GM12878 (cell line): Measurements from ENCODE around the gene LRRC3C. TPM values are rescaled to one million over a fixed set of nuclear protein-coding genes. Genes with fewer than 3 reads are reported as not detected.

Experiments used
- ATAC-seq: fragments of 200-7000 bp; cut with Tn5 transposase; 3 replicates; pipeline ENCODE4 v1.9.1; 2020; ENCODE audit warnings: mild to moderate bottlenecking, moderate library complexity
- BruUV-seq: library from RNA; stranded (reverse); fragments of 400-500 nt; replicated peaks from 2 replicates; lab custom pipeline; 2021; lab: Mats Ljungman, UMichigan
- CTCF ChIA-PET: fragments of 300-600 bp; sonication (Branson Sonifier 250); formaldehyde crosslinking; extraction: SDS; loops from one replicate; lab custom pipeline; 2021; ENCODE audit warnings: inconsistent platforms; lab: Yijun Ruan, JAX
- POLR2A ChIA-PET: fragments of 350-600 bp; formaldehyde crosslinking; extraction: SDS; loops from one replicate; lab custom pipeline; 2021; ENCODE audit warnings: inconsistent platforms; lab: Charles Lee
- RAD21 ChIA-PET: fragments of 300-600 bp; sonication (Branson Sonifier 250); formaldehyde crosslinking; loops from one replicate; lab custom pipeline; 2023; ENCODE audit warnings: antibody characterized with exemption; ENCODE audit not compliant: unreplicated experiment; lab: Charles Lee
- SMC1A ChIA-PET: fragments of 300-600 bp; sonication (Branson Sonifier 250); formaldehyde crosslinking; loops from one replicate; lab custom pipeline; 2023; ENCODE audit not compliant: unreplicated experiment, uncharacterized antibody; lab: Charles Lee
- DNase-seq: peaks from one replicate; pipeline ENCODE4 v3.0.0-alpha.2; 2011; ENCODE audit warnings: low read depth, low spot score
- FAIRE-seq: peaks from 3 replicates; lab custom pipeline; 2011; peaks lifted over from hg19 to GRCh38; lab: Jason Lieb, UNC
- H2AFZ ChIP-seq: 2 replicates; pipeline ENCODE4 v1.6.0; 2011; ENCODE audit warnings: low read depth, low read length, control low read depth; ENCODE audit not compliant: control insufficient read depth
- H3K27ac ChIP-seq: 2 replicates; pipeline ENCODE4 v1.5.1; 2011; ENCODE audit warnings: control low read depth; ENCODE audit not compliant: control insufficient read depth, insufficient read depth
- H3K27me3 ChIP-seq, 2 experiments: replicated peaks in 1 of 2; 2 replicates each; pipeline versions ENCODE4 v1.6.0 to v1.6.1; 2011; ENCODE audit warnings: low read length in 1 of 2; ENCODE audit not compliant: control insufficient read depth in 2 of 2, insufficient read depth in 2 of 2
- H3K36me3 ChIP-seq, 2 experiments: 2 replicates each; pipeline ENCODE4 v1.5.1; 2011; ENCODE audit warnings: low read length in 1 of 2; ENCODE audit not compliant: control insufficient read depth in 2 of 2, insufficient read depth in 2 of 2
- H3K4me1 ChIP-seq: 2 replicates; pipeline ENCODE4 v1.6.1; 2011; ENCODE audit warnings: mild to moderate bottlenecking, low read length, moderate library complexity, mixed read lengths; ENCODE audit not compliant: control insufficient read depth, insufficient read depth
- H3K4me2 ChIP-seq: 2 replicates; pipeline ENCODE4 v1.6.0; 2011; ENCODE audit warnings: control low read depth; ENCODE audit not compliant: control insufficient read depth, insufficient read depth
- H3K4me3 ChIP-seq: fragments of 200-600 bp; sonication (generic); 2 replicates; pipeline ENCODE4 v1.5.1; 2016
- H3K79me2 ChIP-seq: 2 replicates; pipeline ENCODE4 v1.6.0; 2011; ENCODE audit warnings: low read length; ENCODE audit not compliant: control insufficient read depth, insufficient read depth
- H3K9ac ChIP-seq: 2 replicates; pipeline ENCODE4 v1.8.0; 2011; ENCODE audit warnings: low read length, control low read depth, mixed read lengths; ENCODE audit not compliant: control insufficient read depth, insufficient read depth
- H3K9me3 ChIP-seq: replicated peaks from 3 replicates; pipeline ENCODE4 v1.5.1; 2011; ENCODE audit warnings: mild to moderate bottlenecking, low read length; ENCODE audit not compliant: control insufficient read depth, insufficient read depth
- H4K20me1 ChIP-seq: 2 replicates; pipeline ENCODE4 v1.6.0; 2011; ENCODE audit not compliant: control insufficient read depth, insufficient read depth
- BCL11A ChIP-seq: IDR thresholded peaks from 2 replicates; pipeline ENCODE4 v1.6.1; 2011; ENCODE audit warnings: low read depth, low read length
- SMAD1 ChIP-seq: fragments of 450-650 bp; IDR thresholded peaks from 2 replicates; pipeline ENCODE4 v1.6.1; 2018; ENCODE audit warnings: mild to moderate bottlenecking, low read depth; ENCODE audit not compliant: partially characterized antibody
- SMAD5 ChIP-seq: IDR thresholded peaks from 2 replicates; pipeline ENCODE4 v1.6.1; 2016; ENCODE audit warnings: antibody characterized with exemption, low read depth
- SPI1 ChIP-seq: IDR thresholded peaks from 2 replicates; pipeline ENCODE4 v1.6.1; 2011; ENCODE audit warnings: low read depth, mild to moderate bottlenecking, low read length, moderate library complexity, borderline replicate concordance; ENCODE audit not compliant: insufficient read depth
- SRF ChIP-seq, 2 experiments: IDR thresholded peaks; 2 replicates each; pipeline ENCODE4 v1.6.1; 2011; ENCODE audit warnings: low read depth in 2 of 2, low read length in 2 of 2, mild to moderate bottlenecking in 1 of 2, moderate library complexity in 1 of 2
- ZNF622 ChIP-seq: fragments of 450-650 bp; IDR thresholded peaks from 2 replicates; pipeline ENCODE4 v1.6.1; 2017; ENCODE audit warnings: mild to moderate bottlenecking, inconsistent platforms
- WGBS: methylation state at CpG from one replicate; pipeline ENCODE4 v1.1.6; 2016; ENCODE audit warnings: low lambda C conversion rate; ENCODE audit not compliant: insufficient replicate concordance, insufficient coverage; ENCODE audit errors: missing lambda C conversion rate; 5-methylcytosine and 5-hydroxymethylcytosine counted together
- in situ Hi-C: fragments of 300-500 bp; cut with MboI; formaldehyde crosslinking; loops from 9 replicates; pipeline ENCODE4 v1.14.3; 2018; ENCODE audit warnings: mixed read lengths
- intact Hi-C: fragments of 100-400 bp; cut with micrococcal nuclease; formaldehyde crosslinking; loops from one replicate; pipeline ENCODE4 v1.14.2; 2022; ENCODE audit not compliant: unreplicated experiment
- polyA plus RNA-seq, 11 experiments: library from polyadenylated mRNA; depleted of rRNA in 4 of 11; unstranded in 6 of 11; stranded (reverse) in 5 of 11; fragments of >200 nt; fragmentation: Nextera tagmentation in 4 of 11; fragmentation: Illumina TruSeq in 1 of 11; extraction: Ambion mirVana in 4 of 11; extraction: Trizol in 1 of 11; gene quantifications; 1 replicate in 1 of 11; 2 replicates in 10 of 11; pipeline versions ENCODE4 v1.2.1 to v1.2.3, GENCODE V29; 2011 to 2016; ENCODE audit warnings: inconsistent platforms in 2 of 11, missing spikeins in 2 of 11, low read depth in 1 of 11
- total RNA-seq, 4 experiments: library from RNA; depleted of rRNA in 3 of 4; stranded (reverse); fragments of >200 nt in 3 of 4; fragmentation: Illumina TruSeq in 1 of 4; extraction: Trizol in 1 of 4; gene quantifications; 2 replicates each; pipeline versions ENCODE4 v1.2.1 to v1.2.3, GENCODE V29; 2013 to 2021
- TF ChIP-seq, protein P1 (sequence below): fragments of 450-650 bp; IDR thresholded peaks from 2 replicates; pipeline ENCODE4 v1.6.1; 2017; ENCODE audit warnings: mild to moderate bottlenecking, moderate library complexity
- TF ChIP-seq, protein P2 (sequence below): IDR thresholded peaks from 2 replicates; pipeline ENCODE4 v1.6.1; 2011; ENCODE audit warnings: low read depth, low read length, improper control_type of control experiment, borderline replicate concordance
- TF ChIP-seq, protein P3 (sequence below): fragments of 450-650 bp; formaldehyde crosslinking; IDR thresholded peaks from 2 replicates; pipeline ENCODE4 v1.4.0; 2020; ENCODE audit warnings: mild to moderate bottlenecking, moderate library complexity

The LRRC3C gene
- total and polyA plus RNA-seq, 10 of the 15 experiments (the other 5 are each of a cell fraction or from before 2014, with no cell fraction given): not detected

DNA sequence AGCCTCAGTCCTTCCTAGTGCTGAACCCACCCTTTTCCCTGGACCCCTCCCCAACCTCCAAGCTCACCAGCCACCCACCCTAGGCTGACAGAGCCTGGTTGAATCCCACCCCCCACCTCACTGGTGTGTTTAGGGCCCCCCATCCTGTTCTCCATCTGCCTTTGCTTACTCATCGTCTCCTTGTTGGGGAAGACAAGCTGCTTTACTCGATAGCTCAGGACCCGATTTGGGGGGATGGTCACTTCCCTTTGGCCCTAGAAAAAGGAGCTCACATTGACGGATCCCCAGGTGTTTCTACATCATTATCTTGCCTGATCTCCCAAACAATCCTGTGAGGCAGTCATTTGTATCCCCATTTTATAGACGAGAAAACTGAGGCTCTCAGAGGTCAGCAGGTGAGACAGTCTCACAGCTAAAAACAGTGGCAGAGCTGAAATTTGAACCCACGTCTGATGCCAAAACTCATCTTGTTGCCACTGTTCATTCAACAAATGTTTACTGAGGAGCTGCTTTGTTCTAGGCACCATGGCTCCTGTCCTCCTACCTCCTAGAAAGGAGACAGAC, 18.7 kb upstream of the LRRC3C start (continued):
- TF ChIP-seq, protein P1, sequence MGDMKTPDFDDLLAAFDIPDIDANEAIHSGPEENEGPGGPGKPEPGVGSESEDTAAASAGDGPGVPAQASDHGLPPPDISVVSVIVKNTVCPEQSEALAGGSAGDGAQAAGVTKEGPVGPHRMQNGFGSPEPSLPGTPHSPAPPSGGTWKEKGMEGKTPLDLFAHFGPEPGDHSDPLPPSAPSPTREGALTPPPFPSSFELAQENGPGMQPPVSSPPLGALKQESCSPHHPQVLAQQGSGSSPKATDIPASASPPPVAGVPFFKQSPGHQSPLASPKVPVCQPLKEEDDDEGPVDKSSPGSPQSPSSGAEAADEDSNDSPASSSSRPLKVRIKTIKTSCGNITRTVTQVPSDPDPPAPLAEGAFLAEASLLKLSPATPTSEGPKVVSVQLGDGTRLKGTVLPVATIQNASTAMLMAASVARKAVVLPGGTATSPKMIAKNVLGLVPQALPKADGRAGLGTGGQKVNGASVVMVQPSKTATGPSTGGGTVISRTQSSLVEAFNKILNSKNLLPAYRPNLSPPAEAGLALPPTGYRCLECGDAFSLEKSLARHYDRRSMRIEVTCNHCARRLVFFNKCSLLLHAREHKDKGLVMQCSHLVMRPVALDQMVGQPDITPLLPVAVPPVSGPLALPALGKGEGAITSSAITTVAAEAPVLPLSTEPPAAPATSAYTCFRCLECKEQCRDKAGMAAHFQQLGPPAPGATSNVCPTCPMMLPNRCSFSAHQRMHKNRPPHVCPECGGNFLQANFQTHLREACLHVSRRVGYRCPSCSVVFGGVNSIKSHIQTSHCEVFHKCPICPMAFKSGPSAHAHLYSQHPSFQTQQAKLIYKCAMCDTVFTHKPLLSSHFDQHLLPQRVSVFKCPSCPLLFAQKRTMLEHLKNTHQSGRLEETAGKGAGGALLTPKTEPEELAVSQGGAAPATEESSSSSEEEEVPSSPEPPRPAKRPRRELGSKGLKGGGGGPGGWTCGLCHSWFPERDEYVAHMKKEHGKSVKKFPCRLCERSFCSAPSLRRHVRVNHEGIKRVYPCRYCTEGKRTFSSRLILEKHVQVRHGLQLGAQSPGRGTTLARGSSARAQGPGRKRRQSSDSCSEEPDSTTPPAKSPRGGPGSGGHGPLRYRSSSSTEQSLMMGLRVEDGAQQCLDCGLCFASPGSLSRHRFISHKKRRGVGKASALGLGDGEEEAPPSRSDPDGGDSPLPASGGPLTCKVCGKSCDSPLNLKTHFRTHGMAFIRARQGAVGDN: no peak
- TF ChIP-seq, protein P2, sequence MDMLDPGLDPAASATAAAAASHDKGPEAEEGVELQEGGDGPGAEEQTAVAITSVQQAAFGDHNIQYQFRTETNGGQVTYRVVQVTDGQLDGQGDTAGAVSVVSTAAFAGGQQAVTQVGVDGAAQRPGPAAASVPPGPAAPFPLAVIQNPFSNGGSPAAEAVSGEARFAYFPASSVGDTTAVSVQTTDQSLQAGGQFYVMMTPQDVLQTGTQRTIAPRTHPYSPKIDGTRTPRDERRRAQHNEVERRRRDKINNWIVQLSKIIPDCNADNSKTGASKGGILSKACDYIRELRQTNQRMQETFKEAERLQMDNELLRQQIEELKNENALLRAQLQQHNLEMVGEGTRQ: no peak
- TF ChIP-seq SPI1: no peak

DNA sequence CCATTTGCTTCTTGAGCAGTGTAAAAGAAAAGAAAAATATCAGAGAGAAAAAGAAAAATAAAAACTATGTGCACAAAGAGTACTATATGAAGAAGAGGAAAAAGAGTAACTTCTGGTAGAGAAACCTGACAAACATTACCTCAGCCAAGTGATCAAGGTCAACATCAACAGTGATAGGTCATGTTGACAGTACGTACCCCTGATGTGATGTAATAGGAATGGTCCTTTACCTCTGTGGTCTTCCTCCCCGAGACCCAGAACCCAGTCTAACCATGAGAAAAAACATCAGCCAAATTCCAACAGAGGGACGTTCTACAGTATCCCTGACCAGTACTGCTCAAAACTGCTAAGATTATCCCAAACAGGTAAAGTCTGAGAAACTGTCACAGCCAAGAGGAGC, 13.5 kb upstream of the LRRC3C start:
- peak; percentile 13 for FAIRE-seq
- DNase-seq: no peak
- no peaks in the 10 kb centered on the region; a peak in 2 of 4 replicates for H3K36me3 ChIP-seq
- no peak overlapping the region for H2AFZ ChIP-seq
- H3K27ac ChIP-seq: no peak overlapping the region
- ChIA-PET CTCF (no interaction called here), SMC1A (interaction anchor here (3.3 kb wide), 1 partner anchor 41 kb away, joined by 19 read pairs; no protein-coding TSS in a partner anchor), RAD21 (no interaction called here), POLR2A (interaction anchor here (0.6 to 0.7 kb wide), 2 partner anchors 17 to 110 kb away, joined by 3 to 4 read pairs; no protein-coding TSS in a partner anchor)
- no peaks in the 10 kb centered on the region for H3K9me3 ChIP-seq
- no TSS peak for BruUV-seq
- no peak for ATAC-seq
- no peaks in the 10 kb centered on the region for H4K20me1 ChIP-seq
- H3K4me2 ChIP-seq: no peak overlapping the region
- H3K27me3 ChIP-seq: no peaks in the 10 kb centered on the region
- WGBS: 99% methylated on average over 3 of the region's 3 CpGs
- H3K4me3 ChIP-seq: no peak overlapping the region
- in situ Hi-C loops: no loop called here
- peaks cover 13% of the 10 kb centered on the region; the same call in 1 of the 2 replicates for H3K4me1 ChIP-seq
- H3K9ac ChIP-seq: no peak overlapping the region
- intact Hi-C loops: no loop called here
- H3K79me2 ChIP-seq: no peaks in the 10 kb centered on the region
- TF ChIP-seq ZNF622 (no peak), SMAD5 (no peak), BCL11A (no peak), SRF (IDR thresholded peaks at IDR 0.05; ENCODE audit: low read depth in 2 of 2, low read length in 2 of 2) (no peak), SMAD1 (no peak)
- TF ChIP-seq, protein P3, sequence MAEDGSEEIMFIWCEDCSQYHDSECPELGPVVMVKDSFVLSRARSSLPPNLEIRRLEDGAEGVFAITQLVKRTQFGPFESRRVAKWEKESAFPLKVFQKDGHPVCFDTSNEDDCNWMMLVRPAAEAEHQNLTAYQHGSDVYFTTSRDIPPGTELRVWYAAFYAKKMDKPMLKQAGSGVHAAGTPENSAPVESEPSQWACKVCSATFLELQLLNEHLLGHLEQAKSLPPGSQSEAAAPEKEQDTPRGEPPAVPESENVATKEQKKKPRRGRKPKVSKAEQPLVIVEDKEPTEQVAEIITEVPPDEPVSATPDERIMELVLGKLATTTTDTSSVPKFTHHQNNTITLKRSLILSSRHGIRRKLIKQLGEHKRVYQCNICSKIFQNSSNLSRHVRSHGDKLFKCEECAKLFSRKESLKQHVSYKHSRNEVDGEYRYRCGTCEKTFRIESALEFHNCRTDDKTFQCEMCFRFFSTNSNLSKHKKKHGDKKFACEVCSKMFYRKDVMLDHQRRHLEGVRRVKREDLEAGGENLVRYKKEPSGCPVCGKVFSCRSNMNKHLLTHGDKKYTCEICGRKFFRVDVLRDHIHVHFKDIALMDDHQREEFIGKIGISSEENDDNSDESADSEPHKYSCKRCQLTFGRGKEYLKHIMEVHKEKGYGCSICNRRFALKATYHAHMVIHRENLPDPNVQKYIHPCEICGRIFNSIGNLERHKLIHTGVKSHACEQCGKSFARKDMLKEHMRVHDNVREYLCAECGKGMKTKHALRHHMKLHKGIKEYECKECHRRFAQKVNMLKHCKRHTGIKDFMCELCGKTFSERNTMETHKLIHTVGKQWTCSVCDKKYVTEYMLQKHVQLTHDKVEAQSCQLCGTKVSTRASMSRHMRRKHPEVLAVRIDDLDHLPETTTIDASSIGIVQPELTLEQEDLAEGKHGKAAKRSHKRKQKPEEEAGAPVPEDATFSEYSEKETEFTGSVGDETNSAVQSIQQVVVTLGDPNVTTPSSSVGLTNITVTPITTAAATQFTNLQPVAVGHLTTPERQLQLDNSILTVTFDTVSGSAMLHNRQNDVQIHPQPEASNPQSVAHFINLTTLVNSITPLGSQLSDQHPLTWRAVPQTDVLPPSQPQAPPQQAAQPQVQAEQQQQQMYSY (CRISPR knock-in tag): no peak
